AG20443 (cell line): ENCODE results near the gene TTC1.
"Not testable (repeated sequence)": the region's sequence is repeated elsewhere in the genome, so short reads cannot be mapped to it uniquely, and the experiment has no call there.

Source experiments
- DNase-seq: peaks from one replicate; pipeline ENCODE4 v3.0.0; 2012; ENCODE audit warnings: low spot score, mixed read lengths

Gene TTC1

DNA sequence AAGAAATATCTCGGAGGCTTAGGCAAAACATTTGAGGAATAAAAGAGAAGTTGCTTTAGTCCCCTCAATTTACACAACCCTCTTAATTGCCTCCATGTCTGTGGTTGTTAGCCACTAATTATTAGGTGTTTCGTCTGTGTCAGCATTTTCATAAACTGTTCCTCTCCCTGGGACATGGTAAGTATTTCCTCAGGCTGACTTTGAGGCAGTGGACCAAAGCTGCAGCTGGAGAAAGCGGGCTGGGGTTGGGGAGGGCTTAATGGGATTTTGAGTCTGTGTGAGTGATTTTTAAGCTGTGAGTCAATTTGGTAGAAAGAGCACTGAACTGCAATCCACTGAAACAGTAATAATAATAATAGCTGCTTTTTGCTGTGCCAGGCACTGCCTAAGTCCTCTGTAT is 13.0 kb upstream of the TTC1 start:
- DNase-seq, result no peak

GRCh38 chr5:160001457-160001856 is 7.5 kb upstream of the TTC1 start:
- DNase-seq, result no peak

- DNase-seq, result no peak
These were observed 1.4 kb upstream of the TTC1 start for GRCh38 chr5:160007514-160007913.

- not testable (repeated sequence) for DNase-seq
These were observed 436 bp upstream of the TTC1 start for GRCh38 chr5:160008529-160008876.

DNA sequence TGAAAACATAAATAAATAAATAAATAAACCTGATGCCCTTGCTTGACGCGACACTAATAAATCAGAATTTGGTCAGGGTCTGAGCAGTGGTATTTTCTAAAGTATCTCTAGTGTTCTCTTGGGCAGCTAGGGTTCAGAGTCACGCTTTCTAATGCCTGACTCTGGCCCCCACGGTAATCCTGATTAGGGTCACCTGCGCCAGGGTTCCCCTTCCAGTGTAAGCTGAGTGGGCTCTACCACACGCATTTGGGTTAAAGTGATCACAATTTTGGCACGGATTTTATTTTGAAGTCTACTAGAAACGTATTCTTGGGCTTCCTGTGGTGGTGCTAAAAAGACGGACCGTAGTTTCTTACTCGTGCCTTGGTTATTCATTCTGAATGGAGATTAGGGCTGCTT is 651 bp downstream of the TTC1 start:
- no peak for DNase-seq

DNA sequence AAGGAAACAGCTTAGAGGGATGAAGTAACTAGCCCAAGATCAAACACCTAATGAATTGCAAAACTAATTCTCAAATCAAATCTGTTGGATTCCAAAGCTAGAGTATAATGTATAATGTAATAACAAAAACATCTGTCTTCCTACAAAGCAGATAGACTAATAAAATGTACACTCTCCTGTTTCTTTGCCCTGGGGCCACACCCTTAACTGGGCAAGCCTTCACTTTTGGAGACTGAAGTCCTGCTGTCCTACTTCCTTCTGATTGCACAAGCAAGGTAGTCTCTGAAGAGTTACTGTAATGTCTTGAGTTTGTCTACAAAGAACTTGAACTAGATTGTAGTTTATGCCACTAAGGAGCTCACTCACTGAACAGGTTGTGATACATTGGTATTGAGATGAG is 2.5 kb downstream of the TTC1 start:
- no peak for DNase-seq

- DNase-seq, result not testable (repeated sequence)
These were observed 5.3 kb downstream of the TTC1 start for GRCh38 chr5:160014197-160014596.

DNA sequence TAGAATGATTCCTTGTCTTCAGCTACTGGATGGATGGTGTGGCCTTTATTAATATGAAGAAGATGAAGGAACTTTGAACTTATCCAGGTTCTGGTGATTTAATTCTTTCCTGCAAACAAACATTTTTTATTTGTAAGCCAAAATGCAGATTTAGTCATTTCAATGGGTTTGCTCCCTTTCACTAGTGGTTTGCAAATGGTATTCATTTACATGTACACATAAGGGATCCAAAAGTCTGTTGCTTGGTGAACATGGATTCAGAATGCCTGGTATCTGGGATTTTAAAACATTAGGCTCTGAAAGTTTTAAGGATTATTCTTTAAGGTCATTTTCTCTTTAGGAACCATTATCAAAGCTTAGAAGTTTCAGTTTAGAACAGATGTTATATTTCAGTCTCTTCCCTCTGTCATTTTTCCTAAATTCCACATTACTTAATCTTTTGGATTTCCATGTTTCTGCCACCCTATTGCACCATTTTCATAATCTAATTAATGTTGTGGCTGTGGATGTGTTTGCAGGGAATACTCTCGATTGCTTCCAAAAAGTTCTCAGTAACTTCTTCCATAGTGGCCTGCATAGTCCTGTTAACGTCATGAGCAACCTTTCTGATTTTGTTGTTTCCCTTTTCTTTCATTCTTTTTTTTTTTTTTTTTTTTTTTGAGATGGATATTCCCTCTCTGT is 10.1 kb downstream of the TTC1 start:
- DNase-seq, result no peak

- no peak for DNase-seq
These were observed 11.4 kb downstream of the TTC1 start for GRCh38 chr5:160020266-160020770.

DNA sequence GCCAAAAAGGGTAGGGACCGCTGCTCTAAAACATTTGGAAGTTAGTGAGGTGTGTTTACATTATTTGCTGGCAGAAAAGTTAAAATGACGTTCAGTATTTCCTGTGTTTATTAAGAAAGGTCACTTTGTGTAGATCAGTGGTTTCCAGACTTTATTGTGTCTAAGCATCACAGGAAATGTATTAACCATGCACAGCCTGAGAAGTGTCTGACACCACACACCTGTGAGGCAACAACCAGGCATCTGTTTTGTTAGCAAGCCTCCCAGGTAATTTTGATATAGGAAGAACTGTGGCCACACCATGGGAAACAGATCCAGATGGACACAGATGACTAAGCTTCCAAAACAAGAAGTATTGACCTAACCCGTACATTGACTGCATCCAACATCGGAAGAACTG is 12.0 kb downstream of the TTC1 start:
- no peak for DNase-seq

DNA sequence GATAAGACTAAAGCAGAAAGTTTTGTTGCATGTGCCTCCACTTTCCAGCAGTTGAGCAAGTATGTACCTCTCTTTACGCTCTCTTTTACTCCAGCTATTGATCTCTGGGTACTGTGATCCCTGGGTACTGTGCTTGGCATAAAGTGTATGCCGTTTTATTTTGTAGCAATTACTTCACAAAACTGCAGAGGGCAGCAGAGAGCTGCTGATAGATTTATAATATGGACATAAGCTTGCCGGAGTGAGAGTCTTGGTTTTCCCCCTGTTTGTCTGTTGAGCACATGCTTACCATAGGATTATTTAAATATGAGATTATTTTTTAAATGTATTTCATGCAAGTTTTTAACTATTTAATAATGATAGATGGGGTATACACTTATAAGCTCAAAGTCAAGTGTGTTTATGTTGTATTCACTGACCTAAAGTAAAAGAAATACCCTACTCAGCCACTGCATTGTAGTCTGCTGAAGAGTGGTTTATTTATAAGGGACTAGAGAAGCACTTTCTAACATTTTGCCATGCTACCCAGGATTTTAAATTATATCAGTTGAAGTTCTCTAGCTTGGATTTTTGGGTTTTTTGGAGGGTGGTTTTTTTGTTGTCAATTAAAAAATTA is 13.0 kb downstream of the TTC1 start:
- peak; percentile 74 for DNase-seq

- DNase-seq, result no peak
These were observed 14.3 kb downstream of the TTC1 start for GRCh38 chr5:160023007-160023907.

DNA sequence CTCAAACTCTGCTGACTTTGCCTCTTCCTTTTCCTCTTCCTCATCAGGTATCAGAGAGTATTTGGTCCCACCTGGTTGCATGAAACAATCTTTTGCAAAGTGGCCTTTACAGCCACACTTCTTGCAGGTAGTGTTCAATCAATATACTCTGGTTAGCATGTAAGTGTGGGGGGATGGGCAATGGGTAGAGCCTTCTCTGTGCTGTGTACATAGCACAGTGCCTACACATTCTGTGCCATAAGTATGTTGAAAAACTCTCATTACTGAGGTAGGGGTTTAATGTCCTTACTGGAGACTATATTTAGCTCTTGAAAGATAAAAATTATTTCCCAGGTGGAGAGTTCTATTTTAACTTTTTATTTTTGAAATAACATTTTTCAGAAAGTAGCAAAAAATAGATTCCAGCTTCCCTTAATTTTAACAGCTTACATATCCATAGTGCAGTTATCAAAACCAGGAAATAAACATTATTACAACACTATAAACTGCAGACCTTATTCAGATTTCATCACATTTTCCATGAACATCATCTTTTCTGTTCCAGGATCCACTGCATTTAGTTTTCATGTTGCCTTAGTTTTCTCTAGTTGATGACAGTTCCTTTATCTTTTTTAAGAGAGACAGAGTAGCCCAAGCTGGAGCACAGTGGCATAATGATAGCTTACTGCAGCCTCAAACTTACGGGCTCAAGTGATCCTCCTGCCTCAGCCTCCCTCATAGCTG is 15.1 kb downstream of the TTC1 start:
- no peak for DNase-seq

- no peak for DNase-seq
These were observed 20.1 kb downstream of the TTC1 start for GRCh38 chr5:160029004-160029403.

- no peak for DNase-seq
These were observed 20.7 kb downstream of the TTC1 start for GRCh38 chr5:160029540-160030139.

DNA sequence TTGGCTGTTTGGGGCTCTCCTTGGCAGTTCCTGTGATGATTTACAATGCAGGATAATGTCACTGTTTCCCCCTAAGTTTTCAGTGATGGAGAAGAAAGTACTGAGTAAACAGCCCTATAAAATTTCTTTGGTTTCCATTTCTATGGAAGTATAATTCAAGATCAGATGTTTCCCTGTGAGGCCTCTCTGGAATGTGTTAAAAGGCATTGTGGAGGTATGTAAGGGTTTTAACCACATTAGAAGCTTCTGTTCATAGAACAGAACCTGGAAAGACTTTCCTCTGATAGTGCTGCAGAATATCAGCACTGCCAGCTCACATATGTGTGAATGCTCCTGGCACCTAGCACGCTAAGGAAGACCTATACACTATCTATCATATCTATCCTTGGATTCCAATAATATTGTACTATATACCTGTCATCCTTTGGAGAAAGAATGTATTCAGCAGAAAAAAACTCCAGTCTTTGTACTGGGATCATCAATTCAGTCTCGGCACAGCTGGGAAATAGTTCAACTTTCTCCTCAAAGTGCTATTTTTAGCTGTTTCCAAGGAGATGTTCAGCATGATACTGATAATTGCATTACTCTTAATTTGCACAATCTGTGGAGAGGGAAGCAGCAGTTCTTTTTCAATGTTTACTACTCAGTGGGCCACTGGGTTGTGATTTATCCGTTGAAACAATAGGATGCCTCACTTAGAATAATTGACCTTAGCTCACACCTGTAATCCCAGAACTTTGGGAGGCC is 21.9 kb downstream of the TTC1 start:
- peak; percentile 39 for DNase-seq

GRCh38 chr5:160033546-160034252 is 24.8 kb downstream of the TTC1 start:
- DNase-seq, result no peak

DNA sequence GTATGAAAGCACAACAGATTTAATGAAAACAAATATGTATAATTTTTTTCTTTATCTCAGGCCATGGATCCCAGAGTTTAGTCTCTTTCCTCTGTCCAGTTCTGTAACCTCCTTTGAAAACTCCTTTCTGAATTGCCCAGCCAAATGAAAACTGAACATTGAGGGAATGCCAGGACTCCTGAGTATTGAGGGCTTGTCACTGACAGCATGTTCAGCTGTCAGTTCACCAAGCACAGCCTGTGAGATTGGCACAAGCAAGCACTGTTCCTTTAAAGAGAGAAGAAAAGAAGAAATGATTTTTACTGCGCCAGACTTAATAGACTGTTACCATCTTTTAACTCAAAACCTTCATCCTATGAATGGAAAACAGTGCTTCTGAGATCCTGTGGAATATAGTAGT is 27.3 kb downstream of the TTC1 start:
- DNase-seq, result no peak

GRCh38 chr5:160036884-160037283 is 27.9 kb downstream of the TTC1 start:
- no peak for DNase-seq

- no peak for DNase-seq
These were observed 31.0 kb downstream of the TTC1 start for GRCh38 chr5:160039810-160040470.
